ENCODE results near the gene TMEM40. TPM values are rescaled to one million over a fixed set of nuclear protein-coding genes. Genes with fewer than 3 reads are reported as not detected.
"Not testable (repeated sequence)": the region's sequence is repeated elsewhere in the genome, so short reads cannot be mapped to it uniquely, and the experiment has no call there.

Gene TMEM40
- total RNA-seq, 1 experiment from 2014 or later = not detected

DNA sequence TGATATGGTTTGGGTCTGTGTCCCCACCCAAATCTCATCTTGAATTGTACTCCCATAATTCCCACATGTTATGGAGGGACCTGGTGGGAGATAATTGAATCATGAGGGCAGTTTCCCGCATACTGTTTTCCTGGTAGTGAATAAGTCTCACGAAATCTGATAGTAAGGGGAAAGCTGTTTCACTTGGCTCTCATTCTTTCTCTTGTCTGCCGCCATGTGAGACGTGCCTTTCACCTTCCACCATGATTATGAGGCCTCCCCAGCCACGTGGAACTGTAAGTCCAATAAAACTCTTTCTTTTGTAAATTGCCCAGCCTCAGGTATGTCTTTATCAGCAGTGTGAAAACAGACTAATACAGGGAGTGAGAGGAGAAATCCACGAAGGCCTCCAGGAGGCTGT is 16.9 kb upstream of the TMEM40 start:
- not testable (repeated sequence) for DNase-seq (ENCODE audit: low spot score)

DNA sequence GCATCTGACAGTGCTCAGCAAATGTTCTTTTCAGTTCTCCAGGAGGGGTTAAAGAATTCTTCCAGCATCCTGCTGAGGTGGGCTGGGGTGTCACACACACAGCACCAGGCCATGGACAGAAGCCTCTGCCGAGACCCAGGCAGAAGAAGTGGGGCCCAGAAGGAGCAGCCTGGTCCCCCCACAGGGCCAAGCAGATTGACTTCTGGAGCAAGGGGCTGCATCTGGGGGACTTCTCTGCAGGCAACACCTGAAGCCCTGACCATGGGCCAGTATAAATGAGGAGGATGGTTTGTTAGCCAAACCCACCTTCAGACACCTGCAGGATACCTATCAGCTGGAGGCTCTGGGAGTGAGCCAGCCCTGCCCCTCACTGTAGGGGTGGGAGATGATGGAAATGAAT is 16.2 kb upstream of the TMEM40 start:
- DNase-seq (ENCODE audit: low spot score) = no peak

DNA sequence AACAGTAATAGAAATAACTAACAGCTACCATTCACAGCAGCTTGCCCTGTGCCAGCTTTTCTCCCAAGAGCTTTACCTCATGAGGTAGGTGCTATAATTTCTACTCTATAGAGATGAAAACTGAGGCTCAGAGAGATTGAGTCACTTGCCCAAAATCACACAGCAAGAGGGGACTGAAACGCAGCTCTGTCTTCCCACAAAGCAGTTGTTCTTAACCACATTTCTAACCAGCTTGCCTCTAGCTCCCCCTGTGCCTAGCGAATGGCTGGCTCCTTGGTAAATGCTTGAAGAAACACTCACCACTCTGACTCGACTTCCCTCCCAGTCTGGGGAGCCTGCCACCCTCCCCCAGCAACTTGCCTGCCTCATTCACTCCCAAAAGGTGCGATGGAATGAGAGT is 15.6 kb upstream of the TMEM40 start:
- no peak for DNase-seq (ENCODE audit: low spot score)

DNA sequence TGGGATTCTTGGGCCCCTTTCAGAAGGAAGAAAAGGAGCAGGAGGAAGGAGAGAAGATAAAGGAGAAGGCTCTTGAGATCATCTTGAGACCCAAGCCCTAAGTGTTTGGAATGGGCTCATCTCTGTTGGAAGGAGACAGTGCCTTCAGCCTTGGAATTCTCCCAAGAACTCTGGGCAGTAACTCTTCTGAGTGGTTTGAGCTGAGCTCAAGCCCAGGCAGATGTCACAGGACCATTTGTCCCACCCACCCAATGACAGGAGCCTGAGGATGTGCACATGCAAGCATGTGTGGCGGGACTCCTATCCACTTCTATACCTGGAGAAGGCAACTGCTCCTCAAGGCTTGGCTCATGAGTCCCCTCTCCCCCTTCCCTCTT is 14.6 kb upstream of the TMEM40 start:
- DNase-seq (ENCODE audit: low spot score) = no peak

DNA sequence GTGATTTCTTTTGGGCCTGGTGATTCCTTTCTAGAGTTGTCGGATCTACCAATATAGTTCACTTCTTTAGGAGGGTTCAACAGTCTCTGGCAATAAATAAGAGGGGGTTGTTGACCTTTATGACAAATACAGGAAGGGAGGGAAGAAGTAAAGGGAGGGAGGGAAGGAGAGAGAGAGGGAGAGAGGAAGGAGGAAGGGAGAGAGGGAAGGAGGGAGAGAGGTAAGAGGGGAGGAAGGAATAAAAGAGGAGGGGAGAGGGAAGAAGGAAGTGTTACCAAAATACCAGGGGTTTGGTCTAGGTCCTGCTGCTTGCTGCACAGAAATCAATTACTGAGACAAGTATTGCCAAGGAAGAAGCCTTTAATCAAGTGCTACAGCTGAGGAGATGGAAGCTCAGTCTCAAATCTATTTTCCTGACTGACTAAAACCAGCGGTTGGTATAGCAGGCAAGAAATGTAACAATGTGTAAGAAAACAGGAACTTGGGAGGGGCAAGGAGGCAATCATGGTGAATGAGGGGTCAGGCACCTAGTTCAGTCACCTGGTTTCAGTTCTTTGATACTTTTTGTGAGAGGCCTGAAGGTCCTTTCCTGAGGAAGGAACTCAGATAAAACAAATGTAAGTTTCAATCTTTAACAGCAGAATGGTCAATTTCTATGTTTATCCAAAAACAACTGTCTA is 14.1 kb upstream of the TMEM40 start:
- no peak for DNase-seq (ENCODE audit: low spot score)

DNA sequence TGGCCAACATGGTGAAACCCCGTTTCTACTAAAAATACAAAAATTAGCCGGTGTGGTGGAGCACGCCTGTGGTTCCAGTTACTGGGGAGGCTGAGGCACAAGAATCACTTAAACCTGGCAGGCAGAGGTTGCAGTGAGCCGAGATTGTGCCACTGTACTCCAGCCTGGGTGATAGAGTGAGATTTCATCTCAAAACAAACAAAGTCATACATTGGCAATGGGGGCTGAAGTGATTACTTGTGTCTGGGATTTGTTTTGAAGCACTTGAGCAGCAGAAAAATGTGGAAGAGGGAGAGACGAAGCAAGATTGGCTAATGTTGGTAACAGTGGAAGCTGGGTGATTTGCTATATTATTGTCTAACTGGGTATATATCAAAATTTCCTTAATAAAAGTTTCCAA is 13.4 kb upstream of the TMEM40 start:
- no peak for DNase-seq (ENCODE audit: low spot score)

DNA sequence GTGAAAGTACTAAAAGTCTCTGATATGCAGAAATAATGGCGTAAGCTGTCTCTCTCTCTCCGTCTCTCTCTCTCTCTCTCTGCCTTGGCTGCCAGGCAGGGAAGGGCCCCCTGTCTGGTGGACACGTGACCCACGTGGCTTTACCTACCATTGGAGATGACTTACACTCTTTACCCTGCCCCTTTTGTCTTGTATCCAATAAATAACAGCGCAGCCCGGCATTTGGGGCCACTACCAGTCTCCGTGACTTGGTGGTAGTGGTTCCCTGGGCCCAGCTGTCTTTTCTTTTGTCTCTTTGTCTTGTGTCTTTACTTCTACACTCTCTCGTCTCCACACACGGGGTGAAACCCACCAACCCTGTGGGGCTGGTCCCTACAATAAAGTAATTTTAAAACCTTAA is 12.2 kb upstream of the TMEM40 start:
- DNase-seq (ENCODE audit: low spot score) = no peak

DNA sequence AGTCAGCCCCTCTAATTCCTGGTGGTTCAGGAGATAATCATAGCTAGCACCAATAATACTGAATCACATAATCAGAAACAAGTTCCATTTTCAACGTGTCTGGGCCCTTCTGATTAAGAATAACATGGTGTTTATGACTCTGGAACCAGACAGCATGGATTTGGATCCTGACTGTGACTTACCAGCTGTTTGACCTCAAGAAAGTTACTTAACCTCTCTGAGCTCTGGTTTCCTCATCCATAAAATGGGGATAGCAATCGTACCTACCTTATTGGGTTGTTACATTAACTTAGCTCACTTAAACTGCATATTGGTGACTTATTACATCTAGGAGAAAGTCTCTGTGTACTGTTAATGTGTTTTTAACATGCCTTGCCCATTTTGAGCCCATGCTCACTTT is 10.7 kb upstream of the TMEM40 start:
- DNase-seq (ENCODE audit: low spot score) = no peak

DNA sequence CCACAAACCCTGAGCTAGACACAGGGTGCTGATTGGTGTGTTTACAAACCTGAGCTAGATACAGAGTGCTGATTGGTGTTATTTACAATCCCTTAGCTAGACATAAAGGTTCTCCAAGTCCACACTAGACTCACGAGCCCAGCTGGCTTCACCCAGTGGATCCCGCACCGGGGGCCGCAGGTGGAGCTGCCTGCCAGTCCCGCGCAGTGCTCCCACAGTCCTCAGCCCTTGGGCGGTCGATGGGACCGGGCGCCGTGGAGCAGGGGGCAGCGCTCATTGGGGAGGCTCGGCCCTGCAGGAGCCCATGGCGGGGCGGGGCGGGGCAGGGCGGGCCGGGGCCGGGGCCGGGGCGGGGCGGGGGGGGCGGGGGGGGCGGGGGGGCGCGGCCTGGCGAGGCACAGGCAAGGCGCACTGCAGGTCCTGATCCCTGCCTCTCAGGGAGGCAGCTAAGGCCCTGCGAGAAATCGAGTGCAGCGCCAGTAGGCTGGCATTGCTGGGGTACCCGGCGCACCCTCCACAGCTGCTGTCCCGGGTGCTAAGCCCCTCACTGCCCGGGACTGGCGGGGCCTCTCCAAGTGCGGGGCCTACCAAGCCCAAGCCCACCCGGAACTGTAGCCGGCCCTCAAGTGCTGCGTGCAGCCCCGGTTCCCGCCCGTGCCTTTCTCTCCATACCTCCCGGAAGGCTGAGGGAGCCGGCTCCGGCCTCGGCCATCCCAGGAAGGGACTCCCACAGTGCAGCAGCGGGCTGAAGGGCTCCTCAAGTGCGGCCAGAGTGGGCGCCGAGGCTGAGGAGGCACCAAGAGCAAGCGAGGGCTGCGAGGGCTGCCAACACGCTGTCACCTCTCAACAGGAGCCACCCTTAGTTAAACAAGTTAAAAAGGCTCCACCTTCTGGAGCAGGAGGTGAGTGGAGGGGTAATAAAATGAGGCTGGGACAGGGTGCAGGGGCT is 9.8 kb upstream of the TMEM40 start:
- no peak for DNase-seq (ENCODE audit: low spot score)

DNA sequence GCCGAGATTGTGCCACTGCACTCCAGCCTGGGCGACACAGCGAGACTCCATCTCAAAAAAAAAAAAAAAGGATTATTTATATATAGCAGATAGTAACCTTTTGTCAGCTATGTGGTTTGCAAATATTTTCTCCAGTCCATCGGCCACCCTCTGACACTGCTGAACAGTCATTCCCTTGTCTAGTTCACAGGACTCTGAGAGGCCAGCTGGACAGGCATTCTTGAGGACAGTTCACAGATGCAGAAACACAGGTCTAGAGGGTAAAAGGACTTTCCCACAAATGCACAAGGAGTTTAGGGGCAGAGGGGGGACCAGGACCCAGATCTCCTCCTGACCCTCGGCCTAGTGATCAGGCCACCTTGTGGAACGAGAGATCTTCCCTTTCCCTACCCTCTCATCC is 7.5 kb upstream of the TMEM40 start:
- DNase-seq (ENCODE audit: low spot score) = no peak

DNA sequence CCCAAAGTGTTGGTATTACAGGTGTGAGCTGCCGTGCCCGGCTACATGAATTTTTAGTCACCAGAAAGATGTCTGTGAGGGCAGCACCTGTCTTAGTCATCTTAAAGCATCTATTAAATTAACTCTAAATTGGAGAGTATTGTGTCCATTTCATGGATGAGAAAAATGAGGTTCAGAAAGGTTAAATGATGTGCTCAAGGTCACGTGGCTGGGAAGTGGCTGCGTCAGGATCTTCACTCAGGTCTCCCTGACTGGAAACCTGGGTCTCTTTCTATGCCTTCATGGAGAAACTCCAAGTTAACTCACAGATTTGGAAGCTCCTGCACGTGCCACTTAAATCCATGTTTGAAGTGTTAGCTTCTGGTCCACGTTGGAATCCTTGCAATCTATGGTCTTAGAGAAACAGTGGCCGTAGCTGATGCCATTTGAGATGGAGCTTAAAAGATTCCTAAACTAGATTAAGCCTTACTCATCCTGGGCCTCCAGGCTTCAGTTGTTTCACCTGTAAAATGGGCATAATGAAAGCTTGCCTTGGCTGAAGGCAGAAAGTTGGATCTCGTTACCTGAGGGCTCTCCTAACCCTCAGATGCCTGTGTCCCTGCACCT is 5.2 kb upstream of the TMEM40 start:
- DNase-seq (ENCODE audit: low spot score) = no peak

DNA sequence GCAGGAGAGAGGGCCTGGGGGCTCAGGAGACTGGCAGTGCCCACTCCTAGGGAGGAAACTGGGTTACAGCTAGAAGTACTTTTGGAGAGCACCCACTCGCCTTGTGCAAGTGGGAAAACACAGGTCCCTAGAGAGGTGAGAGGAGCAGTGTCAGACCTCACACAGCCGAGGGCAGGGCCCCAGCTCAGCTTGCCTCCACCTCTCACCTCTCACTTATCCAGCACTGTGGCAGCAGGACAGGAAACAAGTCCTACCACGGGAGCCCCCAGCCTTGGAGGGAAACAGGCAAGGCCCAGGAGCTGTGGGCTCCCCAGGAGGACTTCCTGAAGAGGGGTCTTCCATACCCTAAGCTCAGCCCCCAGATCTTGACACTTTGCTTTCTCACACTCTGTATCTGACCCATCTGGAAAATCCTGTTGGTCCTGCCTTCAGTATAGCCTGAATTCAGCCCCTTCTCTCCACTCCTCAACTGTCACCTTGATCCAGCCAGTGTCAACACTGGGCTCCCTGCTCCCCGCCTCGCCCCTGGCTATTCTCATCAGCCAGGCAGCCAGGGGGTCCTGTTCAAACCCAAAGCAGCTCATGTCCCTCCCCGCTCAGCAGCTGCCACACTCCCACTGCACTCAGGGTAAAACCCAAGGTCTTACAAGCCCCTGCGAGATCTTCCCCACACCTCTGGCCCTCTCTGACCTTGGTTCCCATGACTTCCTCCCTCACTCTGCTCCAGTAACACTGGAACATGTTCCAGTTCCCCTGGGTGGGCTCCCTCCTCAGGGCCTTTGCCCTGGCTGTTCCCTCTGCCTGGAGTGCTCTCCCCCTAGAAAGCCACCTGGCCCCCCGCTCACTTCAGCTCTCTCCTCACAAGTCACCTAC is 870 bp upstream of the TMEM40 start:
- DNase-seq (ENCODE audit: low spot score) = no peak

DNA sequence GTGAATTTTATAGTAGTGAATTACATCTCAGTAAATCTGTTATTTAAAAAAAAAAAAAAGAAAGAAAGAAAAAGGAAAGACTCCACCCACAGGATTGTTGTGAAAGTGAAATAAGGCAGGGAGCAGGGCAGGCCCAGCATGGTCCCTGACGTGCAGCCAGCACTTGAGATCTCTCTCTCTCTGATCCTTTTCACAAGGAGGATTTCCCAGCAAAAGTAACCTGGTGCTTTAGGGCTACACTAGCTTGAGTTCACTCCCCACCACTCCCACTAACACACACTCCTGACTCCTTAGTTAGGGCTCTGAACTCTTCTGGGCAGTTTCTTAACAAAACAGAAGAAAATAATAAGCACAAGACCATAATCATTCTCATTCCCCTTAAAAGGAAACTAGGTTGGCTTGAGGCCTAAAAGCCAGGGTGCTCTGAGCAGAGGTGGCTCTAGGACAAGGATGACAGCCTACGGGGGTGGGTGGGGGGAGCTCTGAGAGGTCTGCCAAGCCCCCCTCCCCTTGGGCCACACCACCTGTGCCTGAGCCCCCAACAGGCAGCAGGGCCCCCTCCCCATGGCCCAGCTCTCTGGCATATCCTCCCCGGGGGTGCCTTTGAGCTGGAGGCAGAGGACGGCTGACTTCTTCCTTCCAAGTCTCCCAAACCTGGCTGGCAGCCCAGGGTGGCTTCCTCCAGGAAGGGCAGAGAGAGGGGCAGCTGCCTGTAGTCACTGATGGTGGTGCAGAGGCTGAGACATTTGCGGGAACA is 856 bp downstream of the TMEM40 start:
- DNase-seq (ENCODE audit: low spot score) = no peak

DNA sequence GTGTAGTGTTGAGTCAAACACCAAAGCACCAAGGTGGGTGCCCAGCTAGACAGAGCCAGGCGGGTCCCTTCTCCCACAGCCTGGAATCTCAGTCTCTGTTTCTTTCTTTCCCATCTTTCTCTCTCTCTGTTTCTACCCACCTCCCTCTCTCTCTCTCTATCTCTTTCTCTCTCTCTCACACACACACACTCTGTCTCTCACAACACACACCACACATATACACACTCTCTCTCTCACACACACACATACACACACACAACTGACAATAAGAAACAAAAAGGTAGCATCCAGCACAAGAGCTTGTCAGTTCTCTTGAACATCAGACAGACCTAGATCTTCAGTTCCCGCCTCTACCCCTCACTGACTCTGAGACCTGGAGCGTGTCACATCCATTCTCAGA is 2.4 kb downstream of the TMEM40 start:
- DNase-seq (ENCODE audit: low spot score) = no peak

DNA sequence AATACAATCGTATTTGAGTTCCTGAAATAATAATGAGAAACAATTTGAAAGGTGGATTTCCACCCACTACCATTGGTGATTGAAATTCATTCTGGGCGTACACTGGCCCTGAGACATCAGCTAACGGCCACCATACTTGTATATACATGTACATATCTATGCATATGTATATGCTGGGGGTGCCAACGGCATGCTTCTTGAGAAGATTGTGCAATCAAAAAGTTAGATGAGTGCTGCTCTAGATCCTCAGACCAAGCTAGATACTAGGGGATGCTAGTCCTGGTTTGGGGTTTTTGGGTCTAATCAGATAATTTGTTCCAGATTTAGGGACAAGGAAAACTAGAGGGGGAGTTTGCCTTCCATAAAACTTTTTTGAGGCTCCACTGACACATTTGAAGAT is 2.9 kb downstream of the TMEM40 start:
- DNase-seq (ENCODE audit: low spot score) = no peak

DNA sequence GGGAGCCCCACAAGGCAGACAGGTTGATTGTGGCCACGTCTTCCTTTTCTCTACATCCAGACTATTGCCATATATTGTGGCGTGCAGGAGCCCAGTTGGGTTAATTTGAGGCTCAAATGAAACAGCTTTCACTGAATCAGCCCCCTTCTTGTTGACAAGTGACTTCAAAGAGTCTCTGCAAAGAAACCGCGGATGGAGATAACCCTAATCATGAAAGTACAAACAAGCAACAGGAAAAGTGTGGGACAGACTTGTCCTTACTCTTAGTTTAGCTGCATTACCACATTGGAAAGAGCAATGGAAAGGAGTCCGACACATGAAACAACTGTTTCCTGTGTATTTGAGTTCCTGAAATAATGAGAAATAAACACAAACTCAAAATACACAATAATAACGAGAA is 3.3 kb downstream of the TMEM40 start:
- DNase-seq (ENCODE audit: low spot score) = no peak

DNA sequence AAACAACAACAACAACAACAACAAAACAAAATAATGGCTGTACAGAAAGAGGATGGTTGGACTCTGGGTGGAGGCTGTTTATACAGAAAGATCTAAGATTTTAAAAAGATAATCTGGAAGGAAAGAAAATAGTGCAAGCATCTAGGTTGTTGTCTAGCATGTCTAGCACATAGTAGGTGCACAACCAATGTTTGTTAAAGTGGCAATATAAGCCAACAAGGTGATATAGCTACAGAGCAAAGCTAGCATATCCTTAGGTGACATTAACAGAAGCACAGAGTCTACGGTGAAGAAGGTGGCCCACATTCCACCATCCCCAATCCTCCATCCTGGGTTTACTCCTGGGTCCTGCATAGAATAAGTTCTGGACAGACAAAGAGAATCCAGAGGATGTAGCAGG is 4.7 kb downstream of the TMEM40 start:
- DNase-seq (ENCODE audit: low spot score) = no peak

DNA sequence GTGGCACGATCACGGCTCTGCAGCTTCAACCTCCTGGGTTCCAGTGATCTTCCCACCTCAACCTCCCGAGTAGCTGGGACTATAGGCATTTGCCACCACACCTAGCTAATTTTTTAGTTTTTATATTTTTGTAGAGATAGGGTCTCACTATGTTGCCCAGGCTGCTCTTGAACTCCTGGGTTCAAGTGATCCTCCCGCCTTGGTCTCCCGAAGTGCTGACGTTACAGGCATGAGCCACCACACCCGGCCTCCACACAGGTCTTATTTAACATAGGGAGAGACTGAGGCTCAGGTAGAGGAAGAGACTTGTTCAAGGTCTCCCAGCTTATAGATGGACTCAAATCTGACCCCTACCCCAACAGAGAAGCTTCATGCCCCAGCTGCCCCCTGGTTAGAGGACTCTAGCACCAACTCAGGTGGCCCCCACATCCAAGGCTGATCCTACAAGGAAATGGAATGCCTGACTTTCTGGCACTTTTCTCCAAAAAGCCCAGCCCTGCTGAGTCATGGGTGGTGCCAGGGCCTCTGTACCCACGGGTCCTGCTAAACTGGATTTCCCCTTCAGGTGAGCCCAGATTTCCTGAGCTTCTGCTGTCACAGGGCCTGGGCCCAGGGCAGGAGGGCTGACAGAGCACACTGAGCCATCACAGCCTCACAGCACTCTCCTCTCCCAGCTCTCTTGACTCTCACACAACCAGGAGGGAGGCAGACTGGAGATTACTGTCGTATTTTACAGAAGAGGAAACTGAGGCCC is 5.6 kb downstream of the TMEM40 start:
- no peak for DNase-seq (ENCODE audit: low spot score)

DNA sequence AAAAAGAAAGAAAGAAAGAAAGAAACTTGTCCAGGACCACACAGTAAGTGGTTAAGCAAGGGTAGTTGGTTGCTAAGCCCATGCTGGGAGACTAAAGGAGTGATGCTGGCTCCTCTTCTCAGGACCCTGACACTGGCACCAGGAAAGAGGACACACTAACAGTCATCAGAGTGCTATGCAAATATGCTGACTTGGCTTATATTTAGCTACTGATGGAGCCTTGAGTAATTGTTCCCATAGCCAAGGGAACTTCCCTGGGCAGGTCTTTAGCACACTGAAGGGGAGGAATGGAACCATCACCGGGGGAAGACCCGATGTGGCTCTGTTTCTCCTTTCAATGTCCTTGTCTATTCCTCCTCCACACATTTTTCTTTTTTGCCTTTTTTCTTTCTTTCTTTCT is 6.2 kb downstream of the TMEM40 start:
- no peak for DNase-seq (ENCODE audit: low spot score)

DNA sequence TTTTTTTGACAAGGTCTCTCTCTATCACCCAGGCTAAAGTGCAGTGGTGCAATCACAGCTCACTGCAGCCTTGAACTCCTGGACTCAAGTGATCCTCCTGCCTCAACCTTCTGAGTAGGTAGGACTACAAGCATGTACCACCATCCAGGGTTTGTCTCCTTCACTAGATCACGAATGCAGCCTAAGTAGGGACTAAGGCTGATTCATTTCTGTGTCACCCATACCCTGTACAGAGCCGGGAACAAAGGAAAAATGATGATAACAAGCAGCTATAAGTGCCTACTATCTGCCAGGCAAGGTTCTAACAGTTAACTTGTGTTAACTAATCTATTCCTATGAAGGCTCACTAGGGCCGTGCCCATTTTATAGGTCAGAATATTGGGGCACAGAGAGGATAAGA is 7.0 kb downstream of the TMEM40 start:
- DNase-seq (ENCODE audit: low spot score) = no peak

Measured in HT-29 (cell line).